Endothelial cell of umbilical vein (primary cell): Measurements from ENCODE around the gene ULK1. TPM values are rescaled to one million over a fixed set of nuclear protein-coding genes. Genes with fewer than 3 reads are reported as not detected.

Experiments
- BruUV-seq: library from RNA; stranded (reverse); fragments of 400-500 nt; replicated peaks from 2 replicates; lab custom pipeline; 2021; lab: Mats Ljungman, UMichigan
- CTCF ChIA-PET: fragments of 300-600, 350-600 bp; sonication (Branson Sonifier 250); formaldehyde crosslinking; loops from one replicate; lab custom pipeline; 2021; ENCODE audit warnings: antibody characterized with exemption, inconsistent platforms; lab: Charles Lee
- POLR2A ChIA-PET: fragments of 300-600, 350-600 bp; sonication (Branson Sonifier 250); formaldehyde crosslinking; loops from one replicate; lab custom pipeline; 2021; ENCODE audit warnings: antibody characterized with exemption, inconsistent platforms; lab: Charles Lee
- DNase-seq: peaks from one replicate; pipeline ENCODE4 v3.0.0-alpha.2; 2011; ENCODE audit warnings: low read depth, low spot score
- FAIRE-seq: peaks from 2 replicates; lab custom pipeline; 2011; peaks lifted over from hg19 to GRCh38; lab: Jason Lieb, UNC
- H2AFZ ChIP-seq: 2 replicates; pipeline ENCODE4 v1.6.0; 2012; ENCODE audit warnings: low read depth, low read length, control low read depth, inconsistent platforms
- H3K27ac ChIP-seq: 2 replicates; pipeline ENCODE4 v1.5.1; 2011; ENCODE audit warnings: low read depth, mild to moderate bottlenecking, control low read depth, low read length, moderate library complexity; ENCODE audit not compliant: insufficient read depth
- H3K27me3 ChIP-seq, 2 experiments: 2 replicates each; pipeline versions ENCODE4 v1.6.0 to v1.6.1; 2011; ENCODE audit warnings: low read length in 2 of 2, mixed read lengths in 1 of 2; ENCODE audit not compliant: control insufficient read depth in 2 of 2, insufficient read depth in 2 of 2
- H3K36me3 ChIP-seq, 2 experiments: 2 replicates in 1 of 2; 3 replicates in 1 of 2; pipeline ENCODE4 v1.5.1; 2011; ENCODE audit warnings: low read length in 2 of 2, mild to moderate bottlenecking in 1 of 2, moderate library complexity in 1 of 2; ENCODE audit not compliant: control insufficient read depth in 2 of 2, insufficient read depth in 2 of 2; ENCODE audit errors: extremely low read depth in 1 of 2
- H3K4me1 ChIP-seq: 3 replicates; pipeline ENCODE4 v1.5.1; 2011; ENCODE audit warnings: mild to moderate bottlenecking, low read length; ENCODE audit not compliant: control insufficient read depth, insufficient read depth; ENCODE audit errors: extremely low read depth
- H3K4me2 ChIP-seq: 2 replicates; pipeline ENCODE4 v1.6.1; 2011; ENCODE audit warnings: low read length, control low read depth, mixed read lengths; ENCODE audit not compliant: insufficient read depth
- H3K4me3 ChIP-seq, 3 experiments: fragments of 200-600 bp in 1 of 3; sonication (generic), shearing (Covaris generic) in 1 of 3; replicated peaks in 1 of 3; 2 replicates each; pipeline ENCODE4 v1.5.1; 2011 to 2016; ENCODE audit warnings: control low read depth in 3 of 3, low read length in 3 of 3, mild to moderate bottlenecking in 2 of 3, inconsistent platforms in 1 of 3, low read depth in 1 of 3, moderate library complexity in 1 of 3; ENCODE audit not compliant: insufficient read depth in 1 of 3
- H3K79me2 ChIP-seq: 2 replicates; pipeline ENCODE4 v1.6.0; 2012; ENCODE audit warnings: low read length, inconsistent platforms; ENCODE audit not compliant: control insufficient read depth, insufficient read depth
- H3K9ac ChIP-seq: replicated peaks from 2 replicates; pipeline ENCODE3; 2011; ENCODE audit warnings: low read length, control low read depth; ENCODE audit not compliant: insufficient read depth; ENCODE audit errors: extremely low read depth
- H3K9me1 ChIP-seq: replicated peaks from 3 replicates; pipeline ENCODE4 v1.6.0; 2011; ENCODE audit warnings: mild to moderate bottlenecking, low read length; ENCODE audit not compliant: control insufficient read depth, insufficient read depth; ENCODE audit errors: extremely low read depth
- H3K9me3 ChIP-seq: replicated peaks from 2 replicates; pipeline ENCODE4 v1.5.1; 2012; ENCODE audit warnings: low read length, inconsistent platforms; ENCODE audit not compliant: control insufficient read depth, insufficient read depth
- H4K20me1 ChIP-seq: replicated peaks from 2 replicates; pipeline ENCODE3; 2011; ENCODE audit warnings: mild to moderate bottlenecking, low read length; ENCODE audit not compliant: control insufficient read depth, insufficient read depth; ENCODE audit errors: extremely low read depth
- CTCF ChIP-seq, 2 donors: IDR thresholded peaks; 1 replicate in 1 of 2; 2 replicates in 1 of 2; pipeline ENCODE4 v1.5.1; 2011; ENCODE audit warnings: low read length in 2 of 2, mild to moderate bottlenecking in 2 of 2, moderate library complexity in 2 of 2, control low read depth in 1 of 2, inconsistent platforms in 1 of 2, low read depth in 1 of 2; ENCODE audit not compliant: insufficient read depth in 1 of 2; ENCODE audit errors: extremely low read depth in 1 of 2
- EZH2 ChIP-seq: IDR thresholded peaks from 2 replicates; pipeline ENCODE4 v1.6.1; 2012; ENCODE audit warnings: borderline replicate concordance, low read depth, mild to moderate bottlenecking, moderate library complexity, low read length, inconsistent platforms; ENCODE audit not compliant: severe bottlenecking
- FOS ChIP-seq: IDR thresholded peaks from 2 replicates; pipeline ENCODE4 v1.6.1; 2011; ENCODE audit warnings: mild to moderate bottlenecking, low read length, moderate library complexity, borderline replicate concordance; ENCODE audit not compliant: insufficient read depth
- GATA2 ChIP-seq: IDR thresholded peaks from 2 replicates; pipeline ENCODE4 v1.7.0; 2011; ENCODE audit warnings: low read depth, mild to moderate bottlenecking, moderate library complexity, mixed read lengths, low read length; ENCODE audit not compliant: insufficient read length, insufficient read depth
- JUN ChIP-seq: IDR thresholded peaks from 2 replicates; pipeline ENCODE4 v1.6.1; 2011; ENCODE audit warnings: borderline replicate concordance, low read depth; ENCODE audit not compliant: insufficient read length, insufficient read depth
- MAX ChIP-seq: IDR thresholded peaks from 2 replicates; pipeline ENCODE4 v1.6.1; 2011; ENCODE audit not compliant: insufficient read depth, insufficient read length
- MYC ChIP-seq: IDR thresholded peaks from one replicate; pipeline ENCODE4 v1.6.1; 2011; ENCODE audit warnings: mild to moderate bottlenecking, low read depth, low read length
- POLR2A ChIP-seq: IDR thresholded peaks from 2 replicates; pipeline ENCODE4 v1.6.1; 2012; ENCODE audit warnings: low read depth, mild to moderate bottlenecking, control low read depth, low read length
- POLR2AphosphoS5 ChIP-seq: IDR thresholded peaks from 2 replicates; pipeline ENCODE4 v1.6.1; 2012; ENCODE audit warnings: low read depth, mild to moderate bottlenecking, control low read depth, low read length, moderate library complexity; ENCODE audit not compliant: insufficient read depth
- dilution Hi-C: fragments of 300-500 bp; cut with MboI; formaldehyde crosslinking; loops from one replicate; pipeline ENCODE4 v1.15.0; 2019; ENCODE audit warnings: low sequenced_read_pairs; ENCODE audit not compliant: extremely low pct_ligation_motif_present
- intact Hi-C: fragments of 100-400 bp; cut with micrococcal nuclease; formaldehyde crosslinking; loops from one replicate; pipeline ENCODE4 v1.10.0; 2022
- polyA plus RNA-seq, 4 experiments: library from polyadenylated mRNA; depleted of rRNA in 3 of 4; stranded (reverse) in 3 of 4; unstranded in 1 of 4; fragments of >200 nt; gene quantifications; 2 replicates each; pipeline versions ENCODE4 v1.2.1 to v1.2.3, GENCODE V29; 2011 to 2012; ENCODE audit warnings: missing spikeins in 1 of 4
- total RNA-seq: library from RNA; stranded (reverse); gene quantifications from 2 replicates; pipeline ENCODE4 v1.2.3, GENCODE V29; 2021

ULK1 gene
- total and polyA plus RNA-seq, 2 donors (not counting 3 experiments of a cell fraction or from before 2014, with no cell fraction given), result 14.4 to 38.2 TPM

DNA sequence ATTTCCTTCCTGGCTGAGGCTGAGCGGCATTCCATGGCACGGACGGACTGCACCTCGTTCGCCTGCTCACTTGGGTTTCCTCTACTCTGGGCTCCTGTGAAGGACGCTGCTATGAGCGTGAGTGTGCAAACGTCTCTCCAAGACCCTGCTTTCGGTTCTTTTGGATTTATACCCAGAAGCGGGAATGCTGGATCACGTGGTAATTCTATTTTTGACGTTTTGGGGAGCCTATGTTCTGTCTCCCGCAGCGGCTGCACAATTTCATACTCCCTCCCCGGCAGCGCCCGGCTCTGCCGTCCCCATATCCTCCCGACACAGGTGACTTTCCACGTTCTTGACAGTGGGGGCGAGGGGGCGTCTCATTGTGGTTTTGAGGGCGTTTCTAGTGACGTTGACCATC, 45.7 kb upstream of the ULK1 start:
- Histone ChIP-seq H3K79me2 (no peaks in the 10 kb centered on the region), H3K9ac (no peak overlapping the region), H3K9me3 (no peaks in the 10 kb centered on the region), H2AFZ (no peak overlapping the region), H4K20me1 (no peaks in the 10 kb centered on the region), H3K4me3 (no peak overlapping the region), H3K27ac (no peak overlapping the region), H3K36me3 (no peaks in the 10 kb centered on the region), H3K9me1 (no peaks in the 10 kb centered on the region), H3K4me1 (no peaks in the 10 kb centered on the region), H3K4me2 (no peak overlapping the region), H3K27me3 (no peaks in the 10 kb centered on the region)
- dilution Hi-C loops, result no loop called here
- no peak for FAIRE-seq
- intact Hi-C loops, result no loop called here
- no peak for DNase-seq
- POLR2A ChIA-PET, result no interaction called here
- TF ChIP-seq MAX (no peak), MYC (no peak)
- BruUV-seq, result no TSS peak
- CTCF ChIA-PET, result no interaction called here

DNA sequence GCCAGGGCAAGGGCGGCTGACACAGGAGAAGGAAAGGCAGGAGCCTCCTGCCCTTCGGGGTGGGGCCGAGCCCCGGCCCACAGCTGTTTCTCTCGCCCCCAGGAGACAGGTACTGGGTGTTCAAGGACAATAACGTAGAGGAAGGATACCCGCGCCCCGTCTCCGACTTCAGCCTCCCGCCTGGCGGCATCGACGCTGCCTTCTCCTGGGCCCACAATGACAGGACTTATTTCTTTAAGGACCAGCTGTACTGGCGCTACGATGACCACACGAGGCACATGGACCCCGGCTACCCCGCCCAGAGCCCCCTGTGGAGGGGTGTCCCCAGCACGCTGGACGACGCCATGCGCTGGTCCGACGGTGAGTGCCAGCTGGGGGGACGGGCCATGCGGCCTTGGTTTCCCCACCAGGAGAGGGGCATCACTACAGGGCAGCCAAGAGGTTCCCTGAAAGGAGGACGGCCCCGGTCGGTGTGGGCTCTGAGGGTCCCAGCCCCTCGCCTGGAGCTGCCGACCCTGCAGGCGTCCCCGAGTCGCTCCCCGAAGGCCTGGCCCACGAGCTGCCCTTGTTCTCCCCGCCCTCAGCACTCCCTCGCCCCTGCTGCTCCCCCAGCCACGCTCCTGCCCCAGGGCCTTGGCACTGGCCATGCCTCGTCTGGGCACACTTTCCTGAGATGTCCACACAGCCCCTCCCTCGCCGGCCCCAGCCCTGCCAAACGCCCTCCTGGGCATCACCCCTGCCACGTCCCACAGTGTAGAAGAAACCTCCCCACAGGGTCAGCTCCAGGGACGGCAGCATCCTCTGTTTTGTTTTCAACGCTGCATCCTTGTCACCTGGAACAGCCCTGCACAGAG, 44.5 kb upstream of the ULK1 start:
- H3K27me3 ChIP-seq, result no peaks in the 10 kb centered on the region

More for the DNA sequence above, 44.5 kb upstream of the ULK1 start:
- Histone ChIP-seq H3K9me3 (no peaks in the 10 kb centered on the region), H2AFZ (no peak overlapping the region), H3K9me1 (no peaks in the 10 kb centered on the region), H3K79me2 (no peaks in the 10 kb centered on the region), H3K4me1 (no peaks in the 10 kb centered on the region), H3K9ac (no peak overlapping the region), H3K4me3 (no peak overlapping the region), H3K36me3 (no peaks in the 10 kb centered on the region), H3K4me2 (no peak overlapping the region), H4K20me1 (no peaks in the 10 kb centered on the region), H3K27ac (no peak overlapping the region)
- no peak for FAIRE-seq
- dilution Hi-C loops (no loop called here), intact Hi-C loops (no loop called here)
- DNase-seq, result no peak
- TF ChIP-seq JUN (no peak), FOS (no peak), EZH2 (no peak), GATA2 (no peak), MYC (no peak), MAX (no peak), POLR2AphosphoS5 (no peak), POLR2A (no peak), CTCF (IDR thresholded peaks at IDR 0.05; ENCODE audit: extremely low read depth in 1 of 2, insufficient read depth in 1 of 2, low read depth in 1 of 2, low read length in 2 of 2) (no peak)
- POLR2A ChIA-PET, result no interaction called here
- no TSS peak for BruUV-seq
- CTCF ChIA-PET, result no interaction called here
